Endothelial cell of umbilical vein (primary cell): Measurements from ENCODE around the gene NKD2. TPM values are rescaled to one million over a fixed set of nuclear protein-coding genes. Genes with fewer than 3 reads are reported as not detected.

Experiments
- BruUV-seq: library from RNA; stranded (reverse); fragments of 400-500 nt; replicated peaks from 2 replicates; lab custom pipeline; 2021; lab: Mats Ljungman, UMichigan
- CTCF ChIA-PET: fragments of 300-600, 350-600 bp; sonication (Branson Sonifier 250); formaldehyde crosslinking; loops from one replicate; lab custom pipeline; 2021; ENCODE audit warnings: antibody characterized with exemption, inconsistent platforms; lab: Charles Lee
- POLR2A ChIA-PET: fragments of 300-600, 350-600 bp; sonication (Branson Sonifier 250); formaldehyde crosslinking; loops from one replicate; lab custom pipeline; 2021; ENCODE audit warnings: antibody characterized with exemption, inconsistent platforms; lab: Charles Lee
- DNase-seq: peaks from one replicate; pipeline ENCODE4 v3.0.0-alpha.2; 2011; ENCODE audit warnings: low read depth, low spot score
- FAIRE-seq: peaks from 2 replicates; lab custom pipeline; 2011; peaks lifted over from hg19 to GRCh38; lab: Jason Lieb, UNC
- H2AFZ ChIP-seq: 2 replicates; pipeline ENCODE4 v1.6.0; 2012; ENCODE audit warnings: low read depth, low read length, control low read depth, inconsistent platforms
- H3K27ac ChIP-seq: 2 replicates; pipeline ENCODE4 v1.5.1; 2011; ENCODE audit warnings: low read depth, mild to moderate bottlenecking, control low read depth, low read length, moderate library complexity; ENCODE audit not compliant: insufficient read depth
- H3K27me3 ChIP-seq, 2 experiments: 2 replicates each; pipeline versions ENCODE4 v1.6.0 to v1.6.1; 2011; ENCODE audit warnings: low read length in 2 of 2, mixed read lengths in 1 of 2; ENCODE audit not compliant: control insufficient read depth in 2 of 2, insufficient read depth in 2 of 2
- H3K36me3 ChIP-seq, 2 experiments: 2 replicates in 1 of 2; 3 replicates in 1 of 2; pipeline ENCODE4 v1.5.1; 2011; ENCODE audit warnings: low read length in 2 of 2, mild to moderate bottlenecking in 1 of 2, moderate library complexity in 1 of 2; ENCODE audit not compliant: control insufficient read depth in 2 of 2, insufficient read depth in 2 of 2; ENCODE audit errors: extremely low read depth in 1 of 2
- H3K4me1 ChIP-seq: 3 replicates; pipeline ENCODE4 v1.5.1; 2011; ENCODE audit warnings: mild to moderate bottlenecking, low read length; ENCODE audit not compliant: control insufficient read depth, insufficient read depth; ENCODE audit errors: extremely low read depth
- H3K4me2 ChIP-seq: 2 replicates; pipeline ENCODE4 v1.6.1; 2011; ENCODE audit warnings: low read length, control low read depth, mixed read lengths; ENCODE audit not compliant: insufficient read depth
- H3K4me3 ChIP-seq, 3 experiments: fragments of 200-600 bp in 1 of 3; sonication (generic), shearing (Covaris generic) in 1 of 3; replicated peaks in 1 of 3; 2 replicates each; pipeline ENCODE4 v1.5.1; 2011 to 2016; ENCODE audit warnings: control low read depth in 3 of 3, low read length in 3 of 3, mild to moderate bottlenecking in 2 of 3, inconsistent platforms in 1 of 3, low read depth in 1 of 3, moderate library complexity in 1 of 3; ENCODE audit not compliant: insufficient read depth in 1 of 3
- H3K79me2 ChIP-seq: 2 replicates; pipeline ENCODE4 v1.6.0; 2012; ENCODE audit warnings: low read length, inconsistent platforms; ENCODE audit not compliant: control insufficient read depth, insufficient read depth
- H3K9ac ChIP-seq: replicated peaks from 2 replicates; pipeline ENCODE3; 2011; ENCODE audit warnings: low read length, control low read depth; ENCODE audit not compliant: insufficient read depth; ENCODE audit errors: extremely low read depth
- H3K9me1 ChIP-seq: replicated peaks from 3 replicates; pipeline ENCODE4 v1.6.0; 2011; ENCODE audit warnings: mild to moderate bottlenecking, low read length; ENCODE audit not compliant: control insufficient read depth, insufficient read depth; ENCODE audit errors: extremely low read depth
- H3K9me3 ChIP-seq: replicated peaks from 2 replicates; pipeline ENCODE4 v1.5.1; 2012; ENCODE audit warnings: low read length, inconsistent platforms; ENCODE audit not compliant: control insufficient read depth, insufficient read depth
- H4K20me1 ChIP-seq: replicated peaks from 2 replicates; pipeline ENCODE3; 2011; ENCODE audit warnings: mild to moderate bottlenecking, low read length; ENCODE audit not compliant: control insufficient read depth, insufficient read depth; ENCODE audit errors: extremely low read depth
- CTCF ChIP-seq, 2 donors: IDR thresholded peaks; 1 replicate in 1 of 2; 2 replicates in 1 of 2; pipeline ENCODE4 v1.5.1; 2011; ENCODE audit warnings: low read length in 2 of 2, mild to moderate bottlenecking in 2 of 2, moderate library complexity in 2 of 2, control low read depth in 1 of 2, inconsistent platforms in 1 of 2, low read depth in 1 of 2; ENCODE audit not compliant: insufficient read depth in 1 of 2; ENCODE audit errors: extremely low read depth in 1 of 2
- EZH2 ChIP-seq: IDR thresholded peaks from 2 replicates; pipeline ENCODE4 v1.6.1; 2012; ENCODE audit warnings: borderline replicate concordance, low read depth, mild to moderate bottlenecking, moderate library complexity, low read length, inconsistent platforms; ENCODE audit not compliant: severe bottlenecking
- FOS ChIP-seq: IDR thresholded peaks from 2 replicates; pipeline ENCODE4 v1.6.1; 2011; ENCODE audit warnings: mild to moderate bottlenecking, low read length, moderate library complexity, borderline replicate concordance; ENCODE audit not compliant: insufficient read depth
- GATA2 ChIP-seq: IDR thresholded peaks from 2 replicates; pipeline ENCODE4 v1.7.0; 2011; ENCODE audit warnings: low read depth, mild to moderate bottlenecking, moderate library complexity, mixed read lengths, low read length; ENCODE audit not compliant: insufficient read length, insufficient read depth
- JUN ChIP-seq: IDR thresholded peaks from 2 replicates; pipeline ENCODE4 v1.6.1; 2011; ENCODE audit warnings: borderline replicate concordance, low read depth; ENCODE audit not compliant: insufficient read length, insufficient read depth
- MAX ChIP-seq: IDR thresholded peaks from 2 replicates; pipeline ENCODE4 v1.6.1; 2011; ENCODE audit not compliant: insufficient read depth, insufficient read length
- MYC ChIP-seq: IDR thresholded peaks from one replicate; pipeline ENCODE4 v1.6.1; 2011; ENCODE audit warnings: mild to moderate bottlenecking, low read depth, low read length
- POLR2A ChIP-seq: IDR thresholded peaks from 2 replicates; pipeline ENCODE4 v1.6.1; 2012; ENCODE audit warnings: low read depth, mild to moderate bottlenecking, control low read depth, low read length
- POLR2AphosphoS5 ChIP-seq: IDR thresholded peaks from 2 replicates; pipeline ENCODE4 v1.6.1; 2012; ENCODE audit warnings: low read depth, mild to moderate bottlenecking, control low read depth, low read length, moderate library complexity; ENCODE audit not compliant: insufficient read depth
- dilution Hi-C: fragments of 300-500 bp; cut with MboI; formaldehyde crosslinking; loops from one replicate; pipeline ENCODE4 v1.15.0; 2019; ENCODE audit warnings: low sequenced_read_pairs; ENCODE audit not compliant: extremely low pct_ligation_motif_present
- intact Hi-C: fragments of 100-400 bp; cut with micrococcal nuclease; formaldehyde crosslinking; loops from one replicate; pipeline ENCODE4 v1.10.0; 2022
- polyA plus RNA-seq, 4 experiments: library from polyadenylated mRNA; depleted of rRNA in 3 of 4; stranded (reverse) in 3 of 4; unstranded in 1 of 4; fragments of >200 nt; gene quantifications; 2 replicates each; pipeline versions ENCODE4 v1.2.1 to v1.2.3, GENCODE V29; 2011 to 2012; ENCODE audit warnings: missing spikeins in 1 of 4
- total RNA-seq: library from RNA; stranded (reverse); gene quantifications from 2 replicates; pipeline ENCODE4 v1.2.3, GENCODE V29; 2021

The NKD2 gene
- total and polyA plus RNA-seq, 2 donors (not counting 3 experiments of a cell fraction or from before 2014, with no cell fraction given) = 0.08 TPM; not detected in 1

GRCh38 chr5:1050423-1051365 is 42.1 kb downstream of the NKD2 start:
- CTCF ChIA-PET = no interaction called here
- H3K9me1 ChIP-seq = no peaks in the 10 kb centered on the region
- no peak overlapping the region for H3K4me2 ChIP-seq
- no peaks in the 10 kb centered on the region for H3K27me3 ChIP-seq
- H3K4me3 ChIP-seq = no peak overlapping the region
- intact Hi-C loops = no loop called here
- no peaks in the 10 kb centered on the region for H3K4me1 ChIP-seq
- DNase-seq (no peak), FAIRE-seq (no peak)
- H3K9me3 ChIP-seq = no peaks in the 10 kb centered on the region
- BruUV-seq = TSS peak; percentile 11
- TF ChIP-seq EZH2 = no peak
- TF ChIP-seq FOS = no peak
- TF ChIP-seq CTCF (IDR thresholded peaks at IDR 0.05; ENCODE audit: extremely low read depth in 1 of 2, insufficient read depth in 1 of 2, low read depth in 1 of 2, low read length in 2 of 2) = no peak
- TF ChIP-seq POLR2AphosphoS5 = no peak
- TF ChIP-seq POLR2A = no peak
- TF ChIP-seq MAX = no peak
- TF ChIP-seq GATA2 = no peak
- TF ChIP-seq MYC = no peak
- TF ChIP-seq JUN = no peak
- H4K20me1 ChIP-seq = no peaks in the 10 kb centered on the region
- no peak overlapping the region for H2AFZ ChIP-seq
- H3K36me3 ChIP-seq = peaks cover 2 to 10% of the 10 kb centered on the region in 2 experiments
- H3K79me2 ChIP-seq = no peaks in the 10 kb centered on the region
- H3K9ac ChIP-seq = no peak overlapping the region
- dilution Hi-C loops = no loop called here
- POLR2A ChIA-PET = no interaction called here
- no peak overlapping the region for H3K27ac ChIP-seq
